K562 (cell line): ENCODE measurements around the gene PNPLA2. TPM values are rescaled to one million over a fixed set of nuclear protein-coding genes. Genes with fewer than 3 reads are reported as not detected.

Experiments
- ATAC-seq: fragments of 200-7000 bp; cut with Tn5 transposase; 3 replicates; pipeline ENCODE4 v1.9.1; 2020; ENCODE audit warnings: moderate library complexity
- BruUV-seq: library from RNA; stranded (reverse); fragments of 400-500 nt; replicated peaks from 2 replicates; lab custom pipeline; 2021; lab: Mats Ljungman, UMichigan
- CTCF ChIA-PET: fragments of 300-600 bp; formaldehyde crosslinking; extraction: SDS; loops from one replicate; lab custom pipeline; 2021; ENCODE audit warnings: low intra/inter-chr PET ratio; lab: Yijun Ruan, JAX
- POLR2A ChIA-PET: fragments of 300-600, 350-650 bp; sonication (Branson Sonifier 250); formaldehyde crosslinking; extraction: SDS; loops from one replicate; lab custom pipeline; 2021; ENCODE audit warnings: antibody characterized with exemption, inconsistent platforms; lab: Yijun Ruan, JAX
- DNase-seq, 4 experiments: peaks; one replicate each; pipeline versions ENCODE4 v3.0.0 to v3.0.0-alpha.2; 2011 to 2018; ENCODE audit warnings: low spot score in 3 of 4, mixed read lengths in 3 of 4; ENCODE audit errors: extremely low read depth in 1 of 4
- FAIRE-seq: peaks from 2 replicates; lab custom pipeline; 2011; peaks lifted over from hg19 to GRCh38; lab: Jason Lieb, UNC
- H2AFZ ChIP-seq: 2 replicates; pipeline ENCODE4 v1.6.0; 2011; ENCODE audit warnings: low read depth, low read length, control low read depth, inconsistent platforms
- H3K27ac ChIP-seq: fragments of 200-600 bp; 3 replicates; pipeline ENCODE4 v1.8.0; 2011; ENCODE audit warnings: low read depth, mild to moderate bottlenecking, control low read depth, inconsistent platforms, low read length, moderate library complexity, mixed read lengths; ENCODE audit errors: extremely low read depth
- H3K27me3 ChIP-seq, 2 experiments: fragments of 300-600 bp in 1 of 2; 2 replicates in 1 of 2; 3 replicates in 1 of 2; pipeline versions ENCODE4 v1.6.0 to v1.8.0; 2011; ENCODE audit warnings: inconsistent platforms in 2 of 2, low read length in 2 of 2, mild to moderate bottlenecking in 1 of 2, mixed read lengths in 1 of 2, moderate library complexity in 1 of 2; ENCODE audit not compliant: control insufficient read depth in 2 of 2, insufficient read depth in 2 of 2
- H3K36me3 ChIP-seq: fragments of 300-600 bp; 3 replicates; pipeline ENCODE4 v1.8.0; 2011; ENCODE audit warnings: mild to moderate bottlenecking, low read length, inconsistent platforms; ENCODE audit not compliant: control insufficient read depth, insufficient read depth
- H3K4me1 ChIP-seq, 2 experiments: fragments of 200-600 bp in 1 of 2; replicated peaks in 1 of 2; 2 replicates in 1 of 2; 3 replicates in 1 of 2; pipeline versions ENCODE4 v1.5.1 to v1.8.0; 2011; ENCODE audit warnings: inconsistent platforms in 2 of 2, low read length in 2 of 2, mild to moderate bottlenecking in 1 of 2, mixed read lengths in 1 of 2, moderate library complexity in 1 of 2; ENCODE audit not compliant: control insufficient read depth in 2 of 2, insufficient read depth in 2 of 2
- H3K4me2 ChIP-seq: 2 replicates; pipeline ENCODE4 v1.6.1; 2011; ENCODE audit warnings: low read length, control low read depth, inconsistent platforms, mixed read lengths; ENCODE audit not compliant: insufficient read depth
- H3K4me3 ChIP-seq: fragments of 200-600 bp; sonication (generic), shearing (Covaris generic); 2 replicates; pipeline ENCODE4 v1.5.1; 2016; ENCODE audit warnings: control low read depth, inconsistent platforms
- H3K79me2 ChIP-seq: fragments of 200-600 bp; 3 replicates; pipeline ENCODE4 v1.8.0; 2011; ENCODE audit warnings: low read length, inconsistent platforms; ENCODE audit not compliant: control insufficient read depth, insufficient read depth
- H3K9ac ChIP-seq, 2 experiments: 2 replicates each; pipeline versions ENCODE4 v1.6.0 to v1.6.1; 2011; ENCODE audit warnings: low read depth in 2 of 2, low read length in 2 of 2, control low read depth in 1 of 2, inconsistent platforms in 1 of 2, mild to moderate bottlenecking in 1 of 2, mixed read lengths in 1 of 2; ENCODE audit not compliant: insufficient read depth in 1 of 2
- H3K9me1 ChIP-seq: one replicate; pipeline ENCODE4 v1.6.0; 2011; ENCODE audit warnings: inconsistent platforms, mild to moderate bottlenecking, low read length, moderate library complexity; ENCODE audit not compliant: control insufficient read depth, insufficient read depth
- H3K9me3 ChIP-seq: replicated peaks from 2 replicates; pipeline ENCODE4 v1.5.1; 2011; ENCODE audit warnings: low read depth, low read length, inconsistent platforms; ENCODE audit not compliant: control insufficient read depth, insufficient read depth
- H4K20me1 ChIP-seq: replicated peaks from 2 replicates; pipeline ENCODE4 v1.6.1; 2011; ENCODE audit warnings: low read length, inconsistent platforms, mixed read lengths; ENCODE audit not compliant: control insufficient read depth, insufficient read depth
- CREM ChIP-seq: IDR thresholded peaks from 2 replicates; pipeline ENCODE4 v1.6.1; 2014; ENCODE audit warnings: antibody characterized with exemption, low read depth
- GABPA ChIP-seq: fragments of 200-800 bp; sonication (Bioruptor generic); conservative IDR thresholded peaks from 2 replicates; pipeline ENCODE4 v1.6.1; 2016; ENCODE audit warnings: low read depth, missing genetic modification characterization, missing compliant biosample characterization
- HEY1 ChIP-seq: fragments of 250-450 bp; sonication (Bioruptor Pico); IDR thresholded peaks from 2 replicates; pipeline ENCODE4 v1.5.0; 2020; ENCODE audit warnings: mild to moderate bottlenecking, moderate library complexity, borderline replicate concordance
- POLR2B ChIP-seq: fragments of 450-650 bp; IDR thresholded peaks from 2 replicates; pipeline ENCODE4 v1.6.1; 2018; ENCODE audit warnings: low read depth; ENCODE audit not compliant: partially characterized antibody
- RBFOX2 ChIP-seq: fragments of 200-400 bp; formaldehyde crosslinking; IDR thresholded peaks from 2 replicates; pipeline ENCODE4 v1.6.1; 2017; ENCODE audit warnings: low read depth, mild to moderate bottlenecking, low read length, moderate library complexity
- SMARCC2 ChIP-seq: fragments of 450-650 bp; IDR thresholded peaks from 2 replicates; pipeline ENCODE4 v1.6.1; 2017; ENCODE audit warnings: antibody characterized with exemption, moderate library complexity, mild to moderate bottlenecking, low read depth
- TFAP4 ChIP-seq: sonication (generic); formaldehyde crosslinking; IDR thresholded peaks from 2 replicates; pipeline ENCODE4 v1.8.0; 2022; ENCODE audit warnings: missing genetic modification reagents, mild to moderate bottlenecking, moderate library complexity, borderline replicate concordance
- THRAP3 ChIP-seq: fragments of 450-650 bp; IDR thresholded peaks from 2 replicates; pipeline ENCODE4 v1.6.1; 2016; ENCODE audit warnings: mild to moderate bottlenecking, inconsistent platforms, borderline replicate concordance
- VEZF1 ChIP-seq: fragments of 200-800 bp; sonication (Bioruptor generic); IDR thresholded peaks from 2 replicates; pipeline ENCODE4 v1.6.1; 2017; ENCODE audit warnings: missing genetic modification characterization, missing compliant biosample characterization
- ZBTB1 ChIP-seq: sonication (generic); formaldehyde crosslinking; IDR thresholded peaks from 2 replicates; pipeline ENCODE4 v1.8.1; 2023; ENCODE audit warnings: missing genetic modification reagents, low read depth, mild to moderate bottlenecking, borderline replicate concordance
- ZBTB7A ChIP-seq: IDR thresholded peaks from 2 replicates; pipeline ENCODE4 v1.6.1; 2011; ENCODE audit warnings: low read depth, mild to moderate bottlenecking, low read length, moderate library complexity, borderline replicate concordance; ENCODE audit not compliant: control insufficient read depth
- ZNF41 ChIP-seq: fragments of 250-450 bp; sonication (Bioruptor Pico); conservative IDR thresholded peaks from 2 replicates; pipeline ENCODE4 v1.4.0; 2020; ENCODE audit warnings: mild to moderate bottlenecking
- ZNF740 ChIP-seq, 3 experiments: fragments of 200-800 bp in 1 of 3; sonication (Bioruptor generic) in 1 of 3; sonication (generic) in 1 of 3; formaldehyde crosslinking in 1 of 3; IDR thresholded peaks; 2 replicates each; pipeline versions ENCODE4 v1.6.1 to v1.8.0; 2016 to 2022; ENCODE audit warnings: mild to moderate bottlenecking in 2 of 3, missing compliant biosample characterization in 2 of 3, missing genetic modification characterization in 2 of 3, missing genetic modification reagents in 1 of 3
- WGBS: fragments of 100-300 bp; shearing (Covaris generic); methylation state at CpG from one replicate; pipeline ENCODE4 v1.1.6; 2016; ENCODE audit warnings: low coverage, mixed read lengths; ENCODE audit not compliant: insufficient coverage; ENCODE audit errors: missing lambda C conversion rate; 5-methylcytosine and 5-hydroxymethylcytosine counted together
- in situ Hi-C: fragments of 300-500 bp; cut with MboI; formaldehyde crosslinking; loops from 4 replicates; pipeline ENCODE4 v1.15.0; 2018; ENCODE audit warnings: inconsistent platforms, mixed read lengths
- intact Hi-C: fragments of 100-400 bp; cut with micrococcal nuclease; formaldehyde crosslinking; loops from 2 replicates; pipeline ENCODE4 v1.14.2; 2022
- polyA plus RNA-seq, 8 experiments: library from polyadenylated mRNA; depleted of rRNA in 4 of 8; stranded (reverse) in 5 of 8; unstranded in 3 of 8; fragments of >200 nt; fragmentation: Nextera tagmentation in 2 of 8; fragmentation: Illumina TruSeq in 1 of 8; extraction: Ambion mirVana in 2 of 8; extraction: Trizol in 1 of 8; gene quantifications; 2 replicates each; pipeline versions ENCODE4 v1.2.1 to v1.2.3, GENCODE V29; 2011 to 2014; ENCODE audit warnings: inconsistent platforms in 1 of 8, missing spikeins in 1 of 8
- total RNA-seq, 7 experiments: library from RNA; depleted of rRNA in 6 of 7; stranded (reverse); fragments of >200 nt in 6 of 7; fragmentation: Illumina TruSeq in 2 of 7; extraction: Trizol in 2 of 7; gene quantifications; 2 replicates each; pipeline versions ENCODE4 v1.2.1 to v1.2.3, GENCODE V29; 2011 to 2021; ENCODE audit warnings: low replicate concordance in 1 of 7

The PNPLA2 gene
- total and polyA plus RNA-seq, 9 of the 15 experiments (the other 6 are each of a cell fraction or from before 2014, with no cell fraction given): 0.39 to 87.1 (median 8.4) TPM

- TF ChIP-seq ZBTB1 (no peak), CREM (no peak), HEY1 (no peak), ZNF740 (CRISPR knock-in tag; IDR thresholded peaks at IDR 0.05) (peak; percentile 60; the same call in 1 of the 2 replicates), ZNF740 (tag; IDR thresholded peaks at IDR 0.05) (no peak), THRAP3 (no peak), RBFOX2 (peak; percentile 26)
Measured at GRCh38 chr11:836700-837099, 18.0 kb downstream of the PNPLA2 start (continued).

- Histone ChIP-seq H3K4me2 (no peak overlapping the region), H3K27ac (peak overlapping the region; percentile 52; the same call in 2 of the 3 replicates), H3K9me1 (peaks cover 4% of the 10 kb centered on the region), H3K9me3 (no peaks in the 10 kb centered on the region), H3K79me2 (peaks cover 77% of the 10 kb centered on the region), H4K20me1 (peaks cover 7% of the 10 kb centered on the region), H3K4me3 (no peak overlapping the region), H2AFZ (no peak overlapping the region), H3K36me3 (peaks cover 65% of the 10 kb centered on the region; the same call in 2 of the 3 replicates), H3K9ac (peak overlapping the region in 1 of 2 experiments; percentile 83; a peak in 2 of 4 replicates), H3K27me3 (no peaks in the 10 kb centered on the region), H3K4me1 (peaks cover 26 to 84% of the 10 kb centered on the region in 2 experiments; a peak in 4 of 5 replicates)
- FAIRE-seq (no peak), ATAC-seq (no peak), DNase-seq (peak in 3 of 4 experiments; percentile 44 to 50 (median 47))
- in situ Hi-C loops: no loop called here
- no TSS peak for BruUV-seq
- ChIA-PET POLR2A (interaction anchor here (0.6 to 1.6 kb wide), 4 partner anchors 14 to 1835 kb away, joined by 3 to 5 read pairs (median 3); no protein-coding TSS in a partner anchor), CTCF (no interaction called here)
- intact Hi-C loops: no loop called here
- WGBS: 70% methylated on average over 11 of the region's 22 CpGs
- peak; percentile 50; the same call in 1 of the 2 replicates for TF ChIP-seq TFAP4 (CRISPR knock-in tag)
- peak; percentile 64 for TF ChIP-seq RBFOX2
- peak; percentile 64; the same call in 1 of the 2 replicates for TF ChIP-seq VEZF1 (CRISPR knock-in tag)
- 0 out of 2 replicates have a peak, but pooled peaks have one; percentile 23 for TF ChIP-seq ZBTB7A
- no peak for TF ChIP-seq ZNF41 (CRISPR knock-in tag)
- TF ChIP-seq SMARCC2: no peak
- peak; percentile 97 for TF ChIP-seq ZNF740 (CRISPR knock-in tag; IDR thresholded peaks at IDR 0.05)
- 0 out of 4 replicates have a peak, but pooled peaks of 1 of the 2 experiments have one; percentile 24 for TF ChIP-seq ZNF740 (tag; IDR thresholded peaks at IDR 0.05)
- peak; percentile 35 for TF ChIP-seq POLR2B
- 0 out of 2 replicates have a peak, but pooled peaks have one; percentile 31 for TF ChIP-seq GABPA (tag)
Measured at GRCh38 chr11:837189-837989, 18.7 kb downstream of the PNPLA2 start.
